Pancreas (tissue), 10 donors: ENCODE measurements around the gene NCMAP. TPM values are rescaled to one million over a fixed set of nuclear protein-coding genes. Genes with fewer than 3 reads are reported as not detected.
A peak's percentile ranks its signal among the peaks of the same experiment; 100 is the strongest.

Source experiments
- ATAC-seq, 4 donors: fragments of 200-7000 bp; cut with Tn5 transposase; one replicate each; pipeline versions ENCODE4 v1.8.0 to v1.9.1; 2020; ENCODE audit warnings: mild to moderate bottlenecking in 4 of 4, moderate library complexity in 4 of 4
- DNase-seq, 6 donors: peaks; one replicate each; pipeline ENCODE4 v3.0.0-alpha.2; 2020
- FAIRE-seq: peaks from 2 replicates; lab custom pipeline; 2012; peaks lifted over from hg19 to GRCh38; lab: Jason Lieb, UNC
- H3K27ac ChIP-seq, 4 donors: fragments of 200-600 bp; sonication (generic); 1 replicate in 3 of 4; 2 replicates in 1 of 4; pipeline versions ENCODE4 v1.5.0 to v1.8.0; 2020
- H3K27me3 ChIP-seq, 4 donors: fragments of 200-600 bp; one replicate each; pipeline ENCODE4 v1.8.0; 2021
- H3K36me3 ChIP-seq, 3 donors: fragments of 200-600 bp; sonication (generic) in 1 of 3; one replicate each; pipeline versions ENCODE4 v1.5.0 to v1.8.0; 2020 to 2021
- H3K4me1 ChIP-seq, 3 donors: fragments of 200-600 bp; one replicate each; pipeline ENCODE4 v1.8.0; 2021
- H3K4me3 ChIP-seq, 4 donors: fragments of 200-600 bp; sonication (generic) in 2 of 4; one replicate each; pipeline versions ENCODE4 v1.5.0 to v1.8.0; 2020 to 2021
- H3K9me3 ChIP-seq, 4 donors: fragments of 200-600 bp; one replicate each; pipeline ENCODE4 v1.8.0; 2021
- CTCF ChIP-seq, 4 donors: fragments of 200-600 bp; sonication (generic) in 3 of 4; IDR thresholded peaks; one replicate each; pipeline versions ENCODE4 v1.5.0 to v1.8.0; 2021; ENCODE audit warnings: antibody characterized with exemption in 4 of 4
- WGBS, 2 donors: extraction: QIAGEN DNeasy Blood & Tissue Kit; methylation state at CpG; one replicate each; pipeline ENCODE4 v1.1.7; 2013; 5-methylcytosine and 5-hydroxymethylcytosine counted together
- intact Hi-C, 3 donors: fragments of 100-400 bp; cut with DNase I; formaldehyde crosslinking; loops; one replicate each; pipeline versions ENCODE4 v1.11.1 to v1.14.2; 2022
- polyA plus RNA-seq, 2 donors: library from polyadenylated mRNA; stranded (reverse); fragments of 200-250 nt; gene quantifications; one replicate each; pipeline ENCODE4 v1.2.3, GENCODE V29; 2013
- total RNA-seq, 6 donors: library from RNA; stranded (reverse); fragmentation: NEBNext Ultra II Directional in 4 of 6; extraction: Animal tissue kit (Norgen Biotek cat#: 25700) in 4 of 6; gene quantifications; one replicate each; pipeline versions ENCODE4 v1.2.1 to v1.2.4, GENCODE V29; 2021 to 2023
- donor health status: healthy with polysubstance abuse.
- donor health status: DM: no; HTN: no; CAD: no; lungs with moderate emphysema.
- donor health status: DM: no; HTN: no; CAD: no.
- donor health status: control.
- donor health status: control.
- donor health status: Bipolar disorder and iron deficiency.
- donor health status: DM: yes; HTN: yes; CAD: no.
- donor health status: DM: no; HTN: no; CAD: no.
- donor health status: DM: no; HTN: no; CAD: no.
- donor health status: DM: yes; HTN: yes; CAD: no.

NCMAP gene
- total and polyA plus RNA-seq, 8 donors: 6.3 to 24.7 (median 9.6) TPM

DNA sequence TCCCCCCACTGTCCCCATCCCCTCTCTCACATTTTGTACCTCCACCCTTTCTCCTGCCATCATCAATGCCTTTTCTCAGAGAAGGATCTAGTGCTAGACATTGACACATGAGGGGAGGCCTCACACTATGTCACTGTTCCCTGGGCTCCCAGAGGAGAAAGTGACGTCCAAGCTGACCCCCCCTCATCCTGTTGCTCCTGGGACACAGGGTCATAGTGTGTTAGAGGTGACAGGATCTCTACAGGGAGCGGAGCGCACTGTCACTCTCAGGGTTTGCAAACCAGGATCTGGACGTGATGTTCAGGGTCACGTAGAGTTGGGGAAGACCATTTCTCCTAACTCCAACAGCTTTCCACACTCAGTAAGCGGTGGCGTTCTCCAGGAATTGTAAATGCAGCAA is 2.6 kb downstream of the NCMAP start:
- DNase-seq: no peak
- no peak for FAIRE-seq
- no peak for TF ChIP-seq CTCF (IDR thresholded peaks at IDR 0.05)
- Histone ChIP-seq H3K9me3 (no peaks in the 10 kb centered on the region), H3K36me3 (no peaks in the 10 kb centered on the region), H3K4me3 (no peak overlapping the region), H3K4me1 (peaks cover 7 to 18% (median 10%) of the 10 kb centered on the region in 3 donors), H3K27me3 (no peaks in the 10 kb centered on the region), H3K27ac (peak overlapping the region; percentile 43 to 86 (median 74))
- ATAC-seq: no peak
- intact Hi-C loops: no loop called here
- 75 to 76% methylated on average over 7 of the region's 7 CpGs for WGBS, 2 donors

DNA sequence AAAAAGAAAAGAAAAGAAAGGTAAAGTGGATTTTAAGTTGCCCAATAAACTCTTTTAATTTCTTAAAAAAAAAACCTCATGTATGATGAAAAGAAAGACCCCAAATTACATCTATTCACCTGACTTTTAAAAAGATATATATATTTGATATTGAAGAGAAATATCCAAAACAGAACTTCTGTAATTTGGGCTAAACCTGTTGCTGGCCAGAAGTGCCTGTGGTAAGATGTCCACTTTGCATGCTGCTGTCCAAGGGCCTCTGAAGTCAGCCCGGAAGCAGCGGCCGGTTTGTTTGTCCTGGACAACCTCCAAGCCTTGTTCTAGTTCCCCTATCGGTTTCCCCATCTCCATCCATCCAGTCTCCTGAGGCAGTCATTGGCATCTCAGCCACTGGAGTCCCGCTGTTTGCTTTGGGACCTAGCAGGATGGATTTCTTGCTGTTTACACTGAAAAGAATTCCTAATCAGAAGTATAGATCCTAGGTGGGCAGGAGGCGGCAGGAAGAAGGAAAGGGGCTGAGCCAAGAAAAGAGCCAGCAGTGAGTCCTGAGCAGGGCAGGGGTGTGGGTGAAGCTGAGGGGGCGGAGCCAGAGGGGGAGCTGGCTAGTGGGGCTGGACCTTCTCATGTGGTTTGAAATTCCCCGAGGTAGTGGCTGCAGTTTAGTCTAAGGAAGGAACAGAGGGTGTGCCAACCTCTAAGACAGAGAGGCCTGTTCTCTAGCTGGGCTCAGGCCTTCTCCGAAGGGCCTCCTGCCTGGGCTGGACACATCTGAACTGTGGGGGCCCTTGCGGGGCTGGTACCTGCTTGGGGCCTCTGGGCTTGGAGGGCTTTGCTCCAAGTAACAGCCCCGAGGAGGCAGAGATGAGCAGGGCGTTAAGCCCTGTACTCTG is 3.3 kb downstream of the NCMAP start:
- H3K4me3 ChIP-seq: no peak overlapping the region
- no peaks in the 10 kb centered on the region for H3K36me3 ChIP-seq
- FAIRE-seq (no peak), DNase-seq (peak; percentile 57 to 74 (median 66)), ATAC-seq (peak in 3 of 4 donors; percentile 30 to 62 (median 53))
- peak overlapping the region in 2 of 4 donors; percentile 84 to 86 for H3K27ac ChIP-seq
- intact Hi-C loops: no loop called here
- peaks cover 7 to 18% (median 14%) of the 10 kb centered on the region in 3 donors for H3K4me1 ChIP-seq
- H3K27me3 ChIP-seq: no peaks in the 10 kb centered on the region
- no peaks in the 10 kb centered on the region for H3K9me3 ChIP-seq
- 46 to 48% methylated on average over 12 of the region's 12 CpGs for WGBS, 2 donors
- TF ChIP-seq CTCF (IDR thresholded peaks at IDR 0.05): no peak

- peak overlapping the region in 2 of 4 donors; percentile 14 to 36 for H3K27ac ChIP-seq
- no peak for DNase-seq
Measured at GRCh38 chr1:24560361-24560760, 4.5 kb downstream of the NCMAP start.

GRCh38 chr1:24562625-24563024 is 6.7 kb downstream of the NCMAP start:
- FAIRE-seq: no peak
- peak overlapping the region; percentile 28 to 79 (median 59) for H3K27ac ChIP-seq
- ATAC-seq: peak in 2 of 4 donors; percentile 11 to 20

More at GRCh38 chr1:24560361-24560760, 4.5 kb downstream of the NCMAP start:
- FAIRE-seq (no peak), ATAC-seq (no peak)
- Histone ChIP-seq H3K4me3 (no peak overlapping the region), H3K27me3 (no peaks in the 10 kb centered on the region), H3K4me1 (peaks cover 7 to 19% (median 14%) of the 10 kb centered on the region in 3 donors), H3K9me3 (no peaks in the 10 kb centered on the region), H3K36me3 (no peaks in the 10 kb centered on the region)
- no peak for TF ChIP-seq CTCF (IDR thresholded peaks at IDR 0.05)
- 84 to 86% methylated on average over 6 of the region's 6 CpGs for WGBS, 2 donors
- intact Hi-C loops: no loop called here

More at GRCh38 chr1:24562625-24563024, 6.7 kb downstream of the NCMAP start:
- Histone ChIP-seq H3K4me1 (peaks cover 13 to 26% (median 24%) of the 10 kb centered on the region in 3 donors), H3K36me3 (no peaks in the 10 kb centered on the region), H3K9me3 (no peaks in the 10 kb centered on the region), H3K27me3 (no peaks in the 10 kb centered on the region), H3K4me3 (no peak overlapping the region)
- DNase-seq: peak in 3 of 6 donors; percentile 47 to 51 (median 48)
- no peak for TF ChIP-seq CTCF (IDR thresholded peaks at IDR 0.05)
- intact Hi-C loops: no loop called here
